ENCODE results near the gene CDADC1. TPM values are rescaled to one million over a fixed set of nuclear protein-coding genes. Genes with fewer than 3 reads are reported as not detected.
"Not testable (repeated sequence)": the region's sequence is repeated elsewhere in the genome, so short reads cannot be mapped to it uniquely, and the experiment has no call there.

Gene CDADC1
- total RNA-seq, 1 donor from 2014 or later: 5.4 TPM

GRCh38 chr13:49315756-49316482 is 68.2 kb downstream of the CDADC1 start:
- DNase-seq: no peak

GRCh38 chr13:49319551-49319950 is 71.8 kb downstream of the CDADC1 start:
- no peak for DNase-seq

DNA sequence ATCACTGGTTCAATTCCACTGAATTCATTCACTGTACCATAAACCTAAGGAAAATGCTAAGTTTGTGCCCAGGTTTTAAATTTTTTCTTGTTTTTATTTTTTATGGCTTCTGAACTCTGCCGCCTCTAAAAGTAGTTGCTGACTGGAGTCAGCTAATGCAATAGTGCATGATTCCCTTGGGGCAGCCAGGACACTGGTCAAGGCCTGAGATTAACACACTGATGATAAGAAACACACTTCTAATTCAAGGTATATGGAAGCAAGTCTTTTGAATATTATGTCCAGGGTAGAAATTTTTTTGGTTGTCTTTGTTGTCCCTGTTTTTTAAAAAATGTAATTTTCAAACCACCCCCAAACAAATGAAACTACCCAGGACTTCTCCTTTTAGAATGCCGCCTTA is 72.2 kb downstream of the CDADC1 start:
- DNase-seq: no peak

DNA sequence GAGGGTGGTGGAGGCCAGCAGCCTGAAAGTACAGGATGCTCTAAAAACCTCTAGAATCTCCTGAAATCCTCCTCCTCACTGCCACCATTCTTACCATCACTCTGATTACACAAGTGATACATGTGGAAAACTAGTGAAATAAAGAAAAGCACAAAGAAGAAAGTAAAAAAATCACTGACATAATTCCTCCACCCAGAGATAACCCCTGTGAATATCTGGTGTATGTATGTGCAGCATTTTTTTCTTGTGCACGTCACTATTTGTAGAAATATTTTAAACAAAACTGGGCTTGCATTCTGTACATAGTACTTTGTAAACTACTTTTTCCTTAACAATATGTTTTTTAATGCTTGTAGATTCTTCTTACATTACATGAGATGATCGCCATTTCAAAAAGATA is 73.2 kb downstream of the CDADC1 start:
- DNase-seq: no peak

- no peak for DNase-seq
Observed at GRCh38 chr13:49322702-49323101, 75.0 kb downstream of the CDADC1 start.

GRCh38 chr13:49323344-49323743 is 75.6 kb downstream of the CDADC1 start:
- no peak for DNase-seq

DNA sequence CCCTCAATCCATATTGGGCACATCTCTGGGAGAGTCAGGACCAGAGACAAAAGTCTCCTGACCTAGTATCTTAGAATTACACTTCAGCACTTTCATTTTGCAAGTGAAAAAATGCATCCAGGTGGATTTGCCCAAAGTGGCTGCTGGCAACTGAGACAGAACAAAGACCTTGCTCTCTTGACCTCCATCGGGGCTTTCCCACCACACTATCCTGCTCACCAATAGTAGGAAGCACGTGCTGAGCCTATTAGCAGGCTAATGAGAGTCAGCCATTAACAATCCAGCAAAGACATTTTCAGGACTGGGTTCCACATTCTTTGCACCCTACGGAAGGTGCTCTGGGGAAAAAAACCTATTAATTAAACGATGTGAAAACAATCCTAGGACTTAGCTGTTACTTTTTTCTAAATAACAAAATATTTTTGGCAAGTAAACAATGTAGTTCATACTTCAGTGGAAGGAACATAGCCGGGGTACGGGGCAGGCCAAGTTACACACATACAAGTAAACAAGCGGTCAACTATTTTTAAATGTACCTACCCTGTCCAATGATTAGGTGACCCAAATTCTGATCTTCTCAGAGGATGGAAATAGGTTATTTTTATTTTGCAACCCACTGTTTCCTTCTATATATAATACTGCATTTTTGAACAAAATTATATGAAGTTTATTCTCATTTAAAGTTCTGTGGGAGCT is 78.6 kb downstream of the CDADC1 start:
- no peak for DNase-seq

DNA sequence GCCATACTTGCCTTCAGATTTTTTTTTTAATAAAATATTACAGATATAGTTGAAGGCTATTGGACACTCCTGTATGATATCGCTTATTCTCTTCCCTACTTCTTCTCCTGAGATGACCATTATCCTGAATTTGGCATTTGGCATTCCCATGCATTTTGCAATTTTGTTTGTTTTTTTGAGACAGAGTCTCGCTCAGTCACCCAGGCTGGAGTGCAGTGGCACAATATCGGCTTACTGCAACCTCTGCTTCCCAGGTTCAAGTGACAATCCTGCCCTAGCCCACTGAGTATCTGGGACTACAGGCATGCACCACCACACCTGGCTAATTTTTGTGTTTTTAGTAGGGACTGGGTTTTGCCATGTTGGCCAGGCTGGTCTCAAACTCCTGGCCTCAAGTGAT is 79.4 kb downstream of the CDADC1 start:
- not testable (repeated sequence) for DNase-seq

- no peak for DNase-seq
Observed at GRCh38 chr13:49329831-49330545, 82.3 kb downstream of the CDADC1 start.

GRCh38 chr13:49330546-49330864 is 82.8 kb downstream of the CDADC1 start:
- DNase-seq: no peak

DNA sequence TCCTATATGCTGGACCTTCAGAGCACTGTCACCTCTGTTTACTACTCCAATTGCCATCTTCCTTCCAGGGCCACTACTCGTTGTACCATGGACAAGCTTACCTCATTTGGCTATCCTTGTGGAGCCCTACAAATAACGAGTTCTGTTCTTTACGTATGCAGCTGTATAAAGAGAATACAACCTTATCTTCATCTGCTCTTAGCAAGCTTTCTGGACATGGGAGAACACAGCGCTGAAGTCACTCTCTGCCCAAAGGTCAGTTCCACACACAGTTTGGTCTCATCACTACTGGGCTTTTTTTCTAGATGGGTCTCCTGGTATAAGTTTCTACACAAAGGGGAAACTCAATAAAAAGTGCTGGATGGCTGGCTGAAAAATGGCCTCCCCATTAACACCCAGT is 88.9 kb downstream of the CDADC1 start:
- no peak for DNase-seq

GRCh38 chr13:49340161-49340560 is 92.4 kb downstream of the CDADC1 start:
- no peak for DNase-seq

GRCh38 chr13:49341517-49341916 is 93.8 kb downstream of the CDADC1 start:
- no peak for DNase-seq

DNA sequence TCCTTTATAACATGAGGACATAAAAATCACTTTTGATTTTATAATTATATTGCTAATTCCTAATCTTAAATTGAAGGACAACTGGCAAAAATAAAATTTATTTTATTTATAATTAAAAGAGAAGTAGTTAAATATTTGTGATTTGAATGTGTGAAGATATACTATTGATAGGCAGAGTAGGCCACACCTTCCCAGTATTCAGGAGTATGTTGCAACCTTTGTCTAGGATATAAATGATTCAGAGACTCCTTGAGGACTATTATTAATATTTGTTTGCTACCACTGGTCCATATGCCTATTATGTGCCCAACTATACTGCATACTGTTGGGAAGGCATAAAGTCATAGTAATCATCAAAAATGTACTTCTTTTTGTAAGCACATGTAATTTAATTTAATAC is 94.2 kb downstream of the CDADC1 start:
- DNase-seq: no peak

DNA sequence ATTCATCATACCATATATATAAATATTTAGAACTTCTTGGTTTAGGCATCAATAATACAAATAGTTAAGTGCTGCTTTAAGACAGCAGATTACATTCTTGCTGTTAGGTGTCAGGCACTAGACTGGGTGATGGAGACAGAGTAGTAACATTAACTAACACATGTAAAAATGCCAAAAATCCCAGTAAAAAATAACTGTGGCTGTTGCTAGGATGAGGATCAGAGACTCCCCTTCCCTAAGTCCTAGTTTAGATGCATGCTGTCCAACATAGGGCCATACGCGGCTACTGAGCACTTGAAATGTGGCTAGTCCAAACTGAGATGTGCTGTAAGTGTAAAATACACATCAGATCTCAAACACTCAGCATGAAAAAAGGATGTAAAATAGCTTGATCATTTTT is 94.7 kb downstream of the CDADC1 start:
- DNase-seq: no peak

Other genes with a start within 250 kb of the CDADC1 start
- gene MLNR, start 27.6 kb upstream of the CDADC1 start, total RNA-seq: not detected
- 10.9 TPM for gene CAB39L, start 196.1 kb downstream of the CDADC1 start, total RNA-seq
- 9.9 TPM for gene SETDB2, start 196.3 kb downstream of the CDADC1 start, total RNA-seq
- gene PHF11, start 248.0 kb downstream of the CDADC1 start, total RNA-seq: 20.7 TPM

All from skin of body (tissue), 2 donors.